H1 (cell line): ENCODE measurements around the gene UMAD1.

Experiments used
- GTF2F1 ChIP-seq: IDR thresholded peaks from 2 replicates; pipeline ENCODE4 v1.6.1; 2012; ENCODE audit warnings: low read depth, low read length, improper control_type of control experiment, borderline replicate concordance
- JUN ChIP-seq: IDR thresholded peaks from 2 replicates; pipeline ENCODE4 v1.6.1; 2011; ENCODE audit warnings: low read depth, mild to moderate bottlenecking, improper control_type of control experiment, low read length
- RAD21 ChIP-seq, 2 experiments: IDR thresholded peaks in 1 of 2; conservative IDR thresholded peaks in 1 of 2; 2 replicates each; pipeline ENCODE4 v1.6.1; 2011; ENCODE audit warnings: low read depth in 2 of 2, low read length in 2 of 2, improper control_type of control experiment in 1 of 2, inconsistent platforms in 1 of 2, mild to moderate bottlenecking in 1 of 2, moderate library complexity in 1 of 2
- SIN3A ChIP-seq, 2 experiments: IDR thresholded peaks in 1 of 2; conservative IDR thresholded peaks in 1 of 2; 2 replicates each; pipeline ENCODE4 v1.6.1; 2011 to 2012; ENCODE audit warnings: low read length in 2 of 2, improper control_type of control experiment in 1 of 2, low read depth in 1 of 2, mild to moderate bottlenecking in 1 of 2
- SP2 ChIP-seq: IDR thresholded peaks from 2 replicates; pipeline ENCODE4 v1.6.1; 2012; ENCODE audit warnings: mild to moderate bottlenecking, low read length, inconsistent platforms
- TBP ChIP-seq: IDR thresholded peaks from 2 replicates; pipeline ENCODE4 v1.6.1; 2011; ENCODE audit warnings: low read depth, low read length, improper control_type of control experiment
- ZNF274 ChIP-seq: IDR thresholded peaks from 2 replicates; pipeline ENCODE4 v1.7.0; 2012; ENCODE audit warnings: low read length, borderline replicate concordance; ENCODE audit errors: extremely low read depth
- TF ChIP-seq, protein P1 (sequence below), 3 experiments: IDR thresholded peaks; 1 replicate in 2 of 3; 2 replicates in 1 of 3; pipeline versions ENCODE4 v1.5.1 to v1.6.1; 2011; ENCODE audit warnings: low read length in 3 of 3, mild to moderate bottlenecking in 3 of 3, inconsistent platforms in 2 of 3, low read depth in 1 of 3, moderate library complexity in 1 of 3; ENCODE audit not compliant: insufficient read depth in 1 of 3; ENCODE audit errors: control extremely low read depth in 1 of 3
- TF ChIP-seq, protein P2 (sequence below): IDR thresholded peaks from 2 replicates; pipeline ENCODE4 v1.6.1; 2011; ENCODE audit warnings: low read depth, mild to moderate bottlenecking, low read length; ENCODE audit not compliant: insufficient read depth
- TF ChIP-seq, protein P3 (sequence below): IDR thresholded peaks from 2 replicates; pipeline ENCODE4 v1.6.1; 2012; ENCODE audit warnings: inconsistent platforms
- TF ChIP-seq, protein P4 (sequence below): IDR thresholded peaks from 2 replicates; pipeline ENCODE4 v1.6.1; 2011; ENCODE audit warnings: low read length, improper control_type of control experiment

DNA sequence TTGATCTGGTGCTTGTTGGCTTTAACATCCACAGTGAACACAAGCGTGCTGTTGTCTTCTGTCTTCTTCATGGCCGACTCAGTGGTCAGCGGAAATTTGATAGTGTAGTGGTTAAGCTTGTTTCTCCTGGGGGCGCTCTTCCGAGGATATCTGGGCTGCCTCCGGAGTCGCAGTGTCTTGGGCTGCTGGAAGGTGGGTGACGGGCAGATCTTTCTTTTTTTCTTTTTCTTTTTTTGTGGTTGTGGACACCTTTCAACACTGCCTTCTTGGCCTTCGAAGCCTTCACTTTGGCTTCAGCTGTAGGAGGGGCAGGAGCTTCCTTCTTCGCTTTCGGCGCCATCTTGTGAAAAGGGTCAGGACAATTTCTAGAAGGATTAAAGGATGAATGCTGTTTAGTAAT lies 101.7 kb downstream of the UMAD1 start:
- TF ChIP-seq, protein P1, sequence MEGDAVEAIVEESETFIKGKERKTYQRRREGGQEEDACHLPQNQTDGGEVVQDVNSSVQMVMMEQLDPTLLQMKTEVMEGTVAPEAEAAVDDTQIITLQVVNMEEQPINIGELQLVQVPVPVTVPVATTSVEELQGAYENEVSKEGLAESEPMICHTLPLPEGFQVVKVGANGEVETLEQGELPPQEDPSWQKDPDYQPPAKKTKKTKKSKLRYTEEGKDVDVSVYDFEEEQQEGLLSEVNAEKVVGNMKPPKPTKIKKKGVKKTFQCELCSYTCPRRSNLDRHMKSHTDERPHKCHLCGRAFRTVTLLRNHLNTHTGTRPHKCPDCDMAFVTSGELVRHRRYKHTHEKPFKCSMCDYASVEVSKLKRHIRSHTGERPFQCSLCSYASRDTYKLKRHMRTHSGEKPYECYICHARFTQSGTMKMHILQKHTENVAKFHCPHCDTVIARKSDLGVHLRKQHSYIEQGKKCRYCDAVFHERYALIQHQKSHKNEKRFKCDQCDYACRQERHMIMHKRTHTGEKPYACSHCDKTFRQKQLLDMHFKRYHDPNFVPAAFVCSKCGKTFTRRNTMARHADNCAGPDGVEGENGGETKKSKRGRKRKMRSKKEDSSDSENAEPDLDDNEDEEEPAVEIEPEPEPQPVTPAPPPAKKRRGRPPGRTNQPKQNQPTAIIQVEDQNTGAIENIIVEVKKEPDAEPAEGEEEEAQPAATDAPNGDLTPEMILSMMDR (IDR thresholded peaks at IDR 0.05; ENCODE audit: control extremely low read depth in 1 of 3, insufficient read depth in 1 of 3, low read depth in 1 of 3, low read length in 3 of 3) = peak in 1 of 3 experiments; percentile 29; a peak in 1 of 4 replicates
- TF ChIP-seq ZNF274 = no peak
- no peak for TF ChIP-seq SIN3A (conservative IDR thresholded peaks at IDR 0.05 in 1 of 2, IDR thresholded peaks at IDR 0.05 in 1 of 2; ENCODE audit: low read depth in 1 of 2, low read length in 2 of 2)
- TF ChIP-seq, protein P2, sequence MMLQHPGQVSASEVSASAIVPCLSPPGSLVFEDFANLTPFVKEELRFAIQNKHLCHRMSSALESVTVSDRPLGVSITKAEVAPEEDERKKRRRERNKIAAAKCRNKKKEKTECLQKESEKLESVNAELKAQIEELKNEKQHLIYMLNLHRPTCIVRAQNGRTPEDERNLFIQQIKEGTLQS = no peak
- TF ChIP-seq, protein P3, sequence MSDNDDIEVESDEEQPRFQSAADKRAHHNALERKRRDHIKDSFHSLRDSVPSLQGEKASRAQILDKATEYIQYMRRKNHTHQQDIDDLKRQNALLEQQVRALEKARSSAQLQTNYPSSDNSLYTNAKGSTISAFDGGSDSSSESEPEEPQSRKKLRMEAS = no peak
- TF ChIP-seq, protein P4, sequence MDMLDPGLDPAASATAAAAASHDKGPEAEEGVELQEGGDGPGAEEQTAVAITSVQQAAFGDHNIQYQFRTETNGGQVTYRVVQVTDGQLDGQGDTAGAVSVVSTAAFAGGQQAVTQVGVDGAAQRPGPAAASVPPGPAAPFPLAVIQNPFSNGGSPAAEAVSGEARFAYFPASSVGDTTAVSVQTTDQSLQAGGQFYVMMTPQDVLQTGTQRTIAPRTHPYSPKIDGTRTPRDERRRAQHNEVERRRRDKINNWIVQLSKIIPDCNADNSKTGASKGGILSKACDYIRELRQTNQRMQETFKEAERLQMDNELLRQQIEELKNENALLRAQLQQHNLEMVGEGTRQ = no peak
- TF ChIP-seq JUN = no peak
- no peak for TF ChIP-seq TBP
- TF ChIP-seq GTF2F1 = no peak
- no peak for TF ChIP-seq SP2
- TF ChIP-seq RAD21 (IDR thresholded peaks at IDR 0.05 in 1 of 2, conservative IDR thresholded peaks at IDR 0.05 in 1 of 2; ENCODE audit: low read depth in 2 of 2, low read length in 2 of 2) = peak in 1 of 2 experiments; percentile 32; a peak in 3 of 4 replicates
